GM18868 (cell line): Measurements from ENCODE around the gene NEDD9.
A peak's percentile ranks its signal among the peaks of the same experiment; 100 is the strongest.

ENCODE experiments used
- ATAC-seq: cut with Tn5 transposase; IDR thresholded peaks from one replicate; pipeline ENCODE4 v1.9.1; 2021; ENCODE audit warnings: mild to moderate bottlenecking, moderate library complexity; ENCODE audit not compliant: unreplicated experiment

Gene NEDD9

GRCh38 chr6:11232193-11232769 is at the start of gene NEDD9:
TSS of gene NEDD9 (minus strand) at chr6:11232668. CDS start at chr6:11232515, 153 bp downstream.
- ATAC-seq: peak; percentile 98

- no peak for ATAC-seq
Measured at GRCh38 chr6:11282245-11282644, 49.8 kb upstream of the NEDD9 start.

GRCh38 chr6:11280394-11280793 is 47.9 kb upstream of the NEDD9 start:
- ATAC-seq: no peak

- no peak for ATAC-seq
Measured at GRCh38 chr6:11279284-11279689, 46.8 kb upstream of the NEDD9 start.

- peak; percentile 28 for ATAC-seq
Measured at GRCh38 chr6:11278207-11278559, 45.7 kb upstream of the NEDD9 start.

- ATAC-seq: peak; percentile 65
Measured at GRCh38 chr6:11277275-11278206, 45.1 kb upstream of the NEDD9 start.

- no peak for ATAC-seq
Measured at GRCh38 chr6:11276911-11277274, 44.4 kb upstream of the NEDD9 start.

GRCh38 chr6:11276228-11276627 is 43.8 kb upstream of the NEDD9 start:
- ATAC-seq: no peak

GRCh38 chr6:11275598-11275997 is 43.1 kb upstream of the NEDD9 start:
- peak; percentile 74 for ATAC-seq

- no peak for ATAC-seq
Measured at GRCh38 chr6:11273406-11274065, 41.1 kb upstream of the NEDD9 start.

GRCh38 chr6:11272491-11273192 is 40.2 kb upstream of the NEDD9 start:
- no peak for ATAC-seq

GRCh38 chr6:11271228-11272020 is 39.0 kb upstream of the NEDD9 start:
- ATAC-seq: no peak

- ATAC-seq: no peak
Measured at GRCh38 chr6:11270030-11271027, 37.9 kb upstream of the NEDD9 start.

- ATAC-seq: no peak
Measured at GRCh38 chr6:11268978-11269377, 36.5 kb upstream of the NEDD9 start.

- ATAC-seq: no peak
Measured at GRCh38 chr6:11266926-11267325, 34.5 kb upstream of the NEDD9 start.

GRCh38 chr6:11265932-11266331 is 33.5 kb upstream of the NEDD9 start:
- no peak for ATAC-seq

- no peak for ATAC-seq
Measured at GRCh38 chr6:11264100-11264499, 31.6 kb upstream of the NEDD9 start.

- ATAC-seq: no peak
Measured at GRCh38 chr6:11263291-11263775, 30.9 kb upstream of the NEDD9 start.

GRCh38 chr6:11262242-11262641 is 29.8 kb upstream of the NEDD9 start:
- no peak for ATAC-seq
